ENCODE data around the gene ANKRD33. TPM values are rescaled to one million over a fixed set of nuclear protein-coding genes. Genes with fewer than 3 reads are reported as not detected.

ANKRD33 gene
- total RNA-seq, 1 experiment from 2014 or later = not detected

- DNase-seq (ENCODE audit: unreplicated experiment) = no peak
- no peak for TF ChIP-seq CTCF (IDR thresholded peaks at IDR 0.05; ENCODE audit: unreplicated experiment)
- intact Hi-C loops (cut with micrococcal nuclease) = no loop called here
- no peaks in the 10 kb centered on the region for H3K36me3 Mint-ChIP-seq (ENCODE audit: insufficient read depth, unreplicated experiment)
- H3K9me3 Mint-ChIP-seq (ENCODE audit: unreplicated experiment) = no peaks in the 10 kb centered on the region
- ChIA-PET CTCF (no interaction called here), POLR2A (no interaction called here)
- no TSS peak for BruUV-seq (replicated peaks)
- H3K27me3 Mint-ChIP-seq (ENCODE audit: insufficient read depth, unreplicated experiment) = peaks cover 86% of the 10 kb centered on the region
- no peak overlapping the region for H3K27ac Mint-ChIP-seq (ENCODE audit: low read depth, unreplicated experiment)
- H3K4me1 Mint-ChIP-seq (ENCODE audit: insufficient read depth, unreplicated experiment) = no peaks in the 10 kb centered on the region
- H3K4me3 Mint-ChIP-seq (ENCODE audit: unreplicated experiment) = no peak overlapping the region
Measured at GRCh38 chr12:51841727-51842126, 46.2 kb upstream of the ANKRD33 start.

- CTCF ChIA-PET = interaction anchor here (0.6 kb wide), 1 partner anchor 25 kb away, joined by 3 read pairs; no protein-coding TSS in a partner anchor
- intact Hi-C loops (cut with micrococcal nuclease) = no loop called here
- no peaks in the 10 kb centered on the region for H3K4me1 Mint-ChIP-seq (ENCODE audit: insufficient read depth, unreplicated experiment)
- no peaks in the 10 kb centered on the region for H3K36me3 Mint-ChIP-seq (ENCODE audit: insufficient read depth, unreplicated experiment)
- H3K27ac Mint-ChIP-seq (ENCODE audit: low read depth, unreplicated experiment) = no peak overlapping the region
- H3K4me3 Mint-ChIP-seq (ENCODE audit: unreplicated experiment) = no peak overlapping the region
- H3K9me3 Mint-ChIP-seq (ENCODE audit: unreplicated experiment) = no peaks in the 10 kb centered on the region
- DNase-seq (ENCODE audit: unreplicated experiment) = no peak
- peaks cover 60% of the 10 kb centered on the region for H3K27me3 Mint-ChIP-seq (ENCODE audit: insufficient read depth, unreplicated experiment)
- TF ChIP-seq CTCF (IDR thresholded peaks at IDR 0.05; ENCODE audit: unreplicated experiment) = no peak
- no TSS peak for BruUV-seq (replicated peaks)
- POLR2A ChIA-PET = no interaction called here
Measured at GRCh38 chr12:51844854-51845253, 43.0 kb upstream of the ANKRD33 start.

DNA sequence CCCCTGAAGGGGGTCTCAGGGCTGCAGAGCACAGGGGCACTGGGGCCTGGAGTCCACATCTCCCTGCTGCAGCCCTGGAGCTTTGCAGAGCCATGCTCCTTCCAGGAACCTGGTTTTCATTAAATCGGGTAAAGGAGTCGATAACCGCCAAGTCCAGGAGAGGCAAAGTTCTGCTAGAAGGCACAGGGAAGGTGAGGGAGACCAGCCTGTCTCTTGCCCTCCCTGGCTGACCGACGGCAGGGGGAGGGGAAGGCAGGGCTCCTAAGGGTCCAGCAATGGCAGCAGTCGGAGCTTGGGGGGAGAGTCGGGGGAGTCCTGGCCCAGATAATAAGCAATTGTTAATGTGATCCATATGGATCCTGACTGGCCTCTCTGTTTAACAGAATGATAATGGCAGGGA lies 42.4 kb upstream of the ANKRD33 start:
- Mint-ChIP-seq H3K9me3 (ENCODE audit: unreplicated experiment) (no peaks in the 10 kb centered on the region), H3K27me3 (ENCODE audit: insufficient read depth, unreplicated experiment) (peaks cover 60% of the 10 kb centered on the region), H3K36me3 (ENCODE audit: insufficient read depth, unreplicated experiment) (no peaks in the 10 kb centered on the region), H3K4me1 (ENCODE audit: insufficient read depth, unreplicated experiment) (no peaks in the 10 kb centered on the region), H3K4me3 (ENCODE audit: unreplicated experiment) (no peak overlapping the region), H3K27ac (ENCODE audit: low read depth, unreplicated experiment) (no peak overlapping the region)
- TF ChIP-seq CTCF (IDR thresholded peaks at IDR 0.05; ENCODE audit: unreplicated experiment) = no peak
- intact Hi-C loops (cut with micrococcal nuclease) = no loop called here
- DNase-seq (ENCODE audit: unreplicated experiment) = no peak
- ChIA-PET CTCF (no interaction called here), POLR2A (no interaction called here)
- no TSS peak for BruUV-seq (replicated peaks)

DNA sequence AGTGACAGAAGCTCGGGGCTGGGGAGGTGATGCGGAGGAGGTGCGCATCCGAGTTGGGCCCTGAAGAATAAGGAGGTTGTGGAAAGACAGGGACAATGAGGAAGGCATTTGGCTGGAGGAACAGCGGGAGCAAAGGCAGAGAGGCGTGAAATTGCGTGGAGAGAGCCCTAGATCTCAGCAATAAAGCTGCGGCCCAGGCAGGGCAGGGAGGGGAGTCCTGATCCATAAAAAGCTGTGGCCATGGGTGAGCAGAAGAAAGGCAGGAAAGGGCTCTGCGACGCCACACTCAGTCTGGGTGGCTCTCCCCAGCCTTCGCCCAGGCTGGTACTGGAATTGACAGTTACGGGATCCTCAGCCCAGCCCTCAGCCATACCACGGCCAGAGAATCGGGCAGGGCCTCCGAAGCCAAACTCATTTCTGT lies 41.6 kb upstream of the ANKRD33 start:
- POLR2A ChIA-PET = interaction anchor here (0.7 kb wide), 1 partner anchor 13 kb away, joined by 5 read pairs; no protein-coding TSS in a partner anchor
- no TSS peak for BruUV-seq (replicated peaks)
- Mint-ChIP-seq H3K4me1 (ENCODE audit: insufficient read depth, unreplicated experiment) (no peaks in the 10 kb centered on the region), H3K27ac (ENCODE audit: low read depth, unreplicated experiment) (no peak overlapping the region), H3K27me3 (ENCODE audit: insufficient read depth, unreplicated experiment) (peaks cover 68% of the 10 kb centered on the region), H3K36me3 (ENCODE audit: insufficient read depth, unreplicated experiment) (no peaks in the 10 kb centered on the region), H3K9me3 (ENCODE audit: unreplicated experiment) (no peaks in the 10 kb centered on the region), H3K4me3 (ENCODE audit: unreplicated experiment) (no peak overlapping the region)
- intact Hi-C loops (cut with micrococcal nuclease) = no loop called here
- CTCF ChIA-PET = no interaction called here
- no peak for TF ChIP-seq CTCF (IDR thresholded peaks at IDR 0.05; ENCODE audit: unreplicated experiment)
- DNase-seq (ENCODE audit: unreplicated experiment) = no peak
